Esophagus muscularis mucosa (tissue), 4 donors: ENCODE data around the gene WDR26.

Source experiments
- EP300 ChIP-seq: sonication (generic); formaldehyde crosslinking; IDR thresholded peaks from one replicate; pipeline ENCODE4 v1.6.1; 2017; ENCODE audit warnings: antibody characterized with exemption
- POLR2A ChIP-seq: fragments of 450-650 bp; IDR thresholded peaks from one replicate; pipeline ENCODE4 v1.6.1; 2017; ENCODE audit warnings: antibody characterized with exemption, moderate library complexity, mild to moderate bottlenecking, low read depth
- TF ChIP-seq, protein P1 (sequence below), 3 experiments: fragments of 200-600 bp in 2 of 3; fragments of 450-650 bp in 1 of 3; sonication (generic) in 2 of 3; IDR thresholded peaks; one replicate each; pipeline ENCODE4 v1.5.1; 2017 to 2019; ENCODE audit warnings: antibody characterized with exemption in 3 of 3, mild to moderate bottlenecking in 2 of 3, moderate library complexity in 1 of 3

DNA sequence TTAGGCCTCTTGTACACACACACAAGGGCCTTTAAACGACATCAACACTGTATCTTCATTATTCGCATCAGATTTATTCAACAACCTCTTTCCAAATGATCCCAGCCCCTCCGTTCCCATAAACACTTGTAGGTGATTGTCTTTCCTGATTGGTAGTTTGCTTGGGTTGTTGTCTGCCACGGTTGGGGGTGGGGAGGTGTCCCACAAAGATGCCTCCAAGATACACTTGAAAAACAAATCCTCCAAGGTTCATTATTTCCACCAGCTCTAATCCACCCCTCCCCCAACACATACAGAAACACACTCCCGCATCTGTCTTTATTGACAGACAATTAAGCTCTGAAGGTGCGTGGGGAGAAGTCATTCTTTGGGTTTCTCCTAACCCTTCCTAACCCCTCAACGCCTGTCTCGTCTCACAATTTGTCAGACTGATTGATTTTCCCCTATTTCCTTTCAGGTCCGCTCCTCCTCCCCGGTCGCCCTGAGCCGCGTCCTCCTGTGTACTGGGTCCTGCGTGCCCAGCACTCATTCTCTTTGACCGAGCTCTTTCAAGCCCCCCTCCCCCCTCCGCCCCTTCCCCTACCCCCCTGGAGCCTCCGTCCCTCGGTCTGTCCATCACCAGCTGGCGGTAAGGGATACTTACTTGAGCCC, 1.4 kb downstream of the WDR26 start:
- TF ChIP-seq POLR2A (no peak), EP300 (no peak)
- TF ChIP-seq, protein P1, sequence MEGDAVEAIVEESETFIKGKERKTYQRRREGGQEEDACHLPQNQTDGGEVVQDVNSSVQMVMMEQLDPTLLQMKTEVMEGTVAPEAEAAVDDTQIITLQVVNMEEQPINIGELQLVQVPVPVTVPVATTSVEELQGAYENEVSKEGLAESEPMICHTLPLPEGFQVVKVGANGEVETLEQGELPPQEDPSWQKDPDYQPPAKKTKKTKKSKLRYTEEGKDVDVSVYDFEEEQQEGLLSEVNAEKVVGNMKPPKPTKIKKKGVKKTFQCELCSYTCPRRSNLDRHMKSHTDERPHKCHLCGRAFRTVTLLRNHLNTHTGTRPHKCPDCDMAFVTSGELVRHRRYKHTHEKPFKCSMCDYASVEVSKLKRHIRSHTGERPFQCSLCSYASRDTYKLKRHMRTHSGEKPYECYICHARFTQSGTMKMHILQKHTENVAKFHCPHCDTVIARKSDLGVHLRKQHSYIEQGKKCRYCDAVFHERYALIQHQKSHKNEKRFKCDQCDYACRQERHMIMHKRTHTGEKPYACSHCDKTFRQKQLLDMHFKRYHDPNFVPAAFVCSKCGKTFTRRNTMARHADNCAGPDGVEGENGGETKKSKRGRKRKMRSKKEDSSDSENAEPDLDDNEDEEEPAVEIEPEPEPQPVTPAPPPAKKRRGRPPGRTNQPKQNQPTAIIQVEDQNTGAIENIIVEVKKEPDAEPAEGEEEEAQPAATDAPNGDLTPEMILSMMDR (IDR thresholded peaks at IDR 0.05), result no peak
